ENCODE measurements around the gene NARF.
A peak's percentile ranks its signal among the peaks of the same experiment; 100 is the strongest.

The NARF gene

DNA sequence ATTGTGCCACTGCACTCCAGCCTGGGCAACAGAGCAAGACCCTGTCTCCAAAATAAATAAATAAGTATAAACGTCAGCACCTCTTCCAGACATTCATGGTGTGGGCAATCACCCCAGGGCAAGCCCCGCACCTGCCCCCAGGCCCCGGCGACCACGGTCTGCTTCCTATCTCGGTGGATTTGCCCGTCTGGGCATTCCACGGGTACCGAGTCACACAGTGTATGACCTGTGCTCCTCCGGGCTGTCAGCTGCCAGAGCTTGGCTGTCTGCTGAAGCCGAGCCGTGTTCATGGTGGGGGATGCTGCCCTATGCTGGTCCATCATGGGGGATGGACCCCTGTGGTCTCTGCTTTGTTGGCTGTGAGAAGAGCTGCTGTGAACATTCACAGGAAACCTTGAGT, 23.4 kb upstream of the NARF start:
- H3K4me2 ChIP-seq (ENCODE audit: low read length) = no peak overlapping the region
- H4K91ac ChIP-seq (ENCODE audit: low read depth, low read length) = no peak overlapping the region
- H3K23ac ChIP-seq (ENCODE audit: low read length) = no peak overlapping the region
- no peak overlapping the region for H3K14ac ChIP-seq (ENCODE audit: low read length)
- no peak overlapping the region for H2BK5ac ChIP-seq (ENCODE audit: low read depth, low read length, poor library complexity)
- no peak overlapping the region for H3K9ac ChIP-seq (ENCODE audit: low read length)
- peaks cover 6 to 7% of the 10 kb centered on the region in 2 experiments for H3K36me3 ChIP-seq (ENCODE audit: control insufficient read depth in 1 of 2, insufficient read depth in 2 of 2, low read length in 2 of 2)
- H4K8ac ChIP-seq (ENCODE audit: low read depth, low read length) = no peak overlapping the region
- H3K9me3 ChIP-seq (ENCODE audit: insufficient read depth, low read depth, low read length) = peaks cover 3% of the 10 kb centered on the region
- no peak overlapping the region for H3K27ac ChIP-seq (ENCODE audit: low read depth, low read length)
- DNase-seq = peak; percentile 95 to 97
- H3K79me1 ChIP-seq (ENCODE audit: low read length) = no peaks in the 10 kb centered on the region
- peaks cover 5% of the 10 kb centered on the region in 2 experiments for H3K4me1 ChIP-seq (ENCODE audit: control insufficient read depth in 1 of 2, insufficient read depth in 2 of 2, low read length in 2 of 2)
- no peak overlapping the region for H2BK120ac ChIP-seq (ENCODE audit: insufficient read depth, low read length, poor library complexity)
- H3K4me3 ChIP-seq (ENCODE audit: low read depth, low read length) = no peak overlapping the region
- no peaks in the 10 kb centered on the region for H3K27me3 ChIP-seq (ENCODE audit: insufficient read depth, low read length)
- H2AFZ ChIP-seq (ENCODE audit: insufficient read depth, low read length, poor library complexity) = no peak overlapping the region
- no peaks in the 10 kb centered on the region for H3K79me2 ChIP-seq (ENCODE audit: control insufficient read depth, insufficient read depth, low read length, poor library complexity)
- no peak overlapping the region for H2BK12ac ChIP-seq (ENCODE audit: low read length)
- no peak overlapping the region for H3K4ac ChIP-seq (ENCODE audit: low read depth, low read length)
- H3K18ac ChIP-seq (ENCODE audit: low read length) = no peak overlapping the region
- H4K12ac ChIP-seq (ENCODE audit: low read depth, low read length) = no peak overlapping the region
- no CpG with 5 or more reads among the region's 12 CpGs for WGBS (ENCODE audit: extremely low coverage, insufficient coverage, insufficient read length)
- H2AK5ac ChIP-seq (ENCODE audit: low read length) = peak overlapping the region; percentile 3

- Histone ChIP-seq H2AFZ (ENCODE audit: insufficient read depth, low read length, poor library complexity) (no peak overlapping the region), H2BK12ac (ENCODE audit: low read length) (no peak overlapping the region), H4K8ac (ENCODE audit: low read depth, low read length) (no peak overlapping the region), H3K36me3 (ENCODE audit: control insufficient read depth in 1 of 2, insufficient read depth in 2 of 2, low read length in 2 of 2) (peaks cover 6 to 7% of the 10 kb centered on the region in 2 experiments), H3K14ac (ENCODE audit: low read length) (no peak overlapping the region), H3K9ac (ENCODE audit: low read length) (no peak overlapping the region), H3K18ac (ENCODE audit: low read length) (no peak overlapping the region), H3K4me1 (ENCODE audit: control insufficient read depth in 1 of 2, insufficient read depth in 2 of 2, low read length in 2 of 2) (peaks cover 5% of the 10 kb centered on the region in 2 experiments), H3K23ac (ENCODE audit: low read length) (no peak overlapping the region), H2AK5ac (ENCODE audit: low read length) (peak overlapping the region; percentile 3), H4K91ac (ENCODE audit: low read depth, low read length) (no peak overlapping the region), H2BK120ac (ENCODE audit: insufficient read depth, low read length, poor library complexity) (no peak overlapping the region), H2BK5ac (ENCODE audit: low read depth, low read length, poor library complexity) (no peak overlapping the region), H3K79me2 (ENCODE audit: control insufficient read depth, insufficient read depth, low read length, poor library complexity) (no peaks in the 10 kb centered on the region), H3K4me3 (ENCODE audit: low read depth, low read length) (no peak overlapping the region), H3K9me3 (ENCODE audit: insufficient read depth, low read depth, low read length) (peaks cover 3% of the 10 kb centered on the region), H3K27ac (ENCODE audit: low read depth, low read length) (no peak overlapping the region), H4K12ac (ENCODE audit: low read depth, low read length) (no peak overlapping the region), H3K4me2 (ENCODE audit: low read length) (no peak overlapping the region), H3K79me1 (ENCODE audit: low read length) (no peaks in the 10 kb centered on the region), H3K4ac (ENCODE audit: low read depth, low read length) (no peak overlapping the region), H3K27me3 (ENCODE audit: insufficient read depth, low read length) (no peaks in the 10 kb centered on the region)
- WGBS (ENCODE audit: extremely low coverage, insufficient coverage, insufficient read length) = no CpG with 5 or more reads among the region's 43 CpGs
- DNase-seq = no peak
Observed at GRCh38 chr17:82435601-82436583, 22.6 kb upstream of the NARF start.

GRCh38 chr17:82436601-82437324, 21.8 kb upstream of the NARF start:
- no peak overlapping the region for H3K23ac ChIP-seq (ENCODE audit: low read length)
- no peak overlapping the region for H2AFZ ChIP-seq (ENCODE audit: insufficient read depth, low read length, poor library complexity)
- H3K9ac ChIP-seq (ENCODE audit: low read length) = no peak overlapping the region
- H4K91ac ChIP-seq (ENCODE audit: low read depth, low read length) = no peak overlapping the region
- peaks cover 6 to 9% of the 10 kb centered on the region in 2 experiments for H3K36me3 ChIP-seq (ENCODE audit: control insufficient read depth in 1 of 2, insufficient read depth in 2 of 2, low read length in 2 of 2)
- H3K14ac ChIP-seq (ENCODE audit: low read length) = no peak overlapping the region
- H3K79me1 ChIP-seq (ENCODE audit: low read length) = no peaks in the 10 kb centered on the region
- peaks cover 3% of the 10 kb centered on the region for H3K9me3 ChIP-seq (ENCODE audit: insufficient read depth, low read depth, low read length)
- no peak overlapping the region for H3K4me3 ChIP-seq (ENCODE audit: low read depth, low read length)
- no peak overlapping the region for H3K27ac ChIP-seq (ENCODE audit: low read depth, low read length)
- no peak overlapping the region for H4K12ac ChIP-seq (ENCODE audit: low read depth, low read length)
- no peaks in the 10 kb centered on the region for H3K79me2 ChIP-seq (ENCODE audit: control insufficient read depth, insufficient read depth, low read length, poor library complexity)
- no peak overlapping the region for H2BK120ac ChIP-seq (ENCODE audit: insufficient read depth, low read length, poor library complexity)
- H3K18ac ChIP-seq (ENCODE audit: low read length) = no peak overlapping the region
- H2BK5ac ChIP-seq (ENCODE audit: low read depth, low read length, poor library complexity) = no peak overlapping the region
- H4K8ac ChIP-seq (ENCODE audit: low read depth, low read length) = no peak overlapping the region
- H2BK12ac ChIP-seq (ENCODE audit: low read length) = no peak overlapping the region
- H3K4me1 ChIP-seq (ENCODE audit: control insufficient read depth in 1 of 2, insufficient read depth in 2 of 2, low read length in 2 of 2) = peaks cover 5% of the 10 kb centered on the region in 2 experiments
- no peak overlapping the region for H3K4ac ChIP-seq (ENCODE audit: low read depth, low read length)
- no peak overlapping the region for H3K4me2 ChIP-seq (ENCODE audit: low read length)
- H2AK5ac ChIP-seq (ENCODE audit: low read length) = no peak overlapping the region
- no peak for DNase-seq
- no CpG with 5 or more reads among the region's 36 CpGs for WGBS (ENCODE audit: extremely low coverage, insufficient coverage, insufficient read length)
- no peaks in the 10 kb centered on the region for H3K27me3 ChIP-seq (ENCODE audit: insufficient read depth, low read length)

DNA sequence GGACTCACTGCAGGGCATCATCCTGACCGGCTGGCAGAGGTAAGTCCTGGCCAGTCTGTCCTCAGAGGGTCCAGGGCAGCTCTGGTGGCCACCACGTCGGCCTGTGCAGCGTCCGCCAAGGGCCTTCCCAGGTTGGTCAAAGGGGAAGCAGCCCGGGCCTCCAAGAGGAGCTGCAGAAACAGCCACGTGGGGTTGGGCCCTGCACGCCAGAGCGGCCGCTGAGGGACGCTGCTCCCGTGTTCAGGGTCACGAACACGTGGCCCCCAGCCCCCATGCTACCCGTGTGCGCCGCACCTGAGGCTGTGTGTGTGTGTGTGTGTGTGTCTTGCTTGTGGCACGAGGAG, 21.2 kb upstream of the NARF start:
- H4K91ac ChIP-seq (ENCODE audit: low read depth, low read length) = no peak overlapping the region
- WGBS (ENCODE audit: extremely low coverage, insufficient coverage, insufficient read length) = no CpG with 5 or more reads among the region's 18 CpGs

More for the DNA sequence above, 21.2 kb upstream of the NARF start:
- no peak overlapping the region for H3K23ac ChIP-seq (ENCODE audit: low read length)
- H3K4ac ChIP-seq (ENCODE audit: low read depth, low read length) = no peak overlapping the region
- no peaks in the 10 kb centered on the region for H3K79me1 ChIP-seq (ENCODE audit: low read length)
- H3K4me2 ChIP-seq (ENCODE audit: low read length) = no peak overlapping the region
- no peaks in the 10 kb centered on the region for H3K27me3 ChIP-seq (ENCODE audit: insufficient read depth, low read length)
- H3K4me1 ChIP-seq (ENCODE audit: control insufficient read depth in 1 of 2, insufficient read depth in 2 of 2, low read length in 2 of 2) = peaks cover 5% of the 10 kb centered on the region in 2 experiments
- no peak overlapping the region for H3K4me3 ChIP-seq (ENCODE audit: low read depth, low read length)
- H3K18ac ChIP-seq (ENCODE audit: low read length) = no peak overlapping the region
- no peak for DNase-seq
- no peak overlapping the region for H2BK5ac ChIP-seq (ENCODE audit: low read depth, low read length, poor library complexity)
- H3K9me3 ChIP-seq (ENCODE audit: insufficient read depth, low read depth, low read length) = no peaks in the 10 kb centered on the region
- peaks cover 8 to 14% of the 10 kb centered on the region in 2 experiments for H3K36me3 ChIP-seq (ENCODE audit: control insufficient read depth in 1 of 2, insufficient read depth in 2 of 2, low read length in 2 of 2)
- no peak overlapping the region for H3K14ac ChIP-seq (ENCODE audit: low read length)
- no peak overlapping the region for H2BK120ac ChIP-seq (ENCODE audit: insufficient read depth, low read length, poor library complexity)
- no peak overlapping the region for H4K8ac ChIP-seq (ENCODE audit: low read depth, low read length)
- no peak overlapping the region for H3K27ac ChIP-seq (ENCODE audit: low read depth, low read length)
- H4K12ac ChIP-seq (ENCODE audit: low read depth, low read length) = no peak overlapping the region
- no peak overlapping the region for H2BK12ac ChIP-seq (ENCODE audit: low read length)
- H2AK5ac ChIP-seq (ENCODE audit: low read length) = no peak overlapping the region
- no peaks in the 10 kb centered on the region for H3K79me2 ChIP-seq (ENCODE audit: control insufficient read depth, insufficient read depth, low read length, poor library complexity)
- no peak overlapping the region for H3K9ac ChIP-seq (ENCODE audit: low read length)
- no peak overlapping the region for H2AFZ ChIP-seq (ENCODE audit: insufficient read depth, low read length, poor library complexity)

Data from trophoblast cell (in vitro differentiated cells and primary cell).